DMS114 treated with DMSO at 0.1 percent for 48 hours (cell line): ENCODE measurements around the gene SESN3.
"Not testable (repeated sequence)": the region's sequence is repeated elsewhere in the genome, so short reads cannot be mapped to it uniquely, and the experiment has no call there.

Experiments
- DNase-seq: peaks from one replicate; lab custom pipeline; 2025; ENCODE audit not compliant: unreplicated experiment; lab: John Stamatoyannopoulos, UW

SESN3 gene

DNA sequence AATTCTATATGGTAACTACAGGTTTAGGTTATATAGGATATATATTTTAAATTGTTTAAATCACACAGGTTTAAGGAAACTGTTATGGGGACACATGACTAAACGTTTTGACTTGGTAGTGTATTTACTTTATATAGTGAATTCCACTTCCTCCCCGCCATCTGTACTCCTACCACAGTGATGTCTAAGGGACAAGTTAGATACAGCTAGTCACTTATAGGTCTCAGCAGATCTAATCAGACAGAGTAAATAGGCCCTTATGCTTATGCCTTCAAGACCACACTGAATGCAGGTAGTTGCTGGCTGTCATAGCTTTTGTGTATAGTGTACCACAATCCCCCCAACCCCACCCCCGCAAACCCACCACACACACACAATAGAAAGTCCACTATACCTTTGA is 8.2 kb downstream of the SESN3 start:
- DNase-seq = no peak

DNA sequence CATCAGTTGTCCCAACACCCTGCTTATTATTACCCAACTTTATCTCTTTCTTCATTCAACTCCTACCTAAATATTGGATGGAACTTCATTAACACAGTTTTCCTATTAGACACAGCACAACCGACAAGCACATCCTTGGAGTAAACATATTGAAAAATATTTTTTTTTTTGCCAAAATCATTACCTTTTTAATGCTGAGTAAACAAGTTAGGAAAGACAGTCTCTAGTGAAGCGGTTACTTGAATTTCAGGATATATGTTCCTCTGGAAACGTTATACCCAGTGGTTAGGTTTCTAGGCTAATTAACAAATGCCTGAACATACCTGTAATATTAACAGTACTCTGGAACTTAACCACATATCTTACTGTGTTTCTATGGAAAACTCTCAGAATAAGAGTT is 11.4 kb downstream of the SESN3 start:
- no peak for DNase-seq

GRCh38 chr11:95218149-95218548 is 12.9 kb downstream of the SESN3 start:
- no peak for DNase-seq

- no peak for DNase-seq
Measured at GRCh38 chr11:95212609-95213008, 18.4 kb downstream of the SESN3 start.

DNA sequence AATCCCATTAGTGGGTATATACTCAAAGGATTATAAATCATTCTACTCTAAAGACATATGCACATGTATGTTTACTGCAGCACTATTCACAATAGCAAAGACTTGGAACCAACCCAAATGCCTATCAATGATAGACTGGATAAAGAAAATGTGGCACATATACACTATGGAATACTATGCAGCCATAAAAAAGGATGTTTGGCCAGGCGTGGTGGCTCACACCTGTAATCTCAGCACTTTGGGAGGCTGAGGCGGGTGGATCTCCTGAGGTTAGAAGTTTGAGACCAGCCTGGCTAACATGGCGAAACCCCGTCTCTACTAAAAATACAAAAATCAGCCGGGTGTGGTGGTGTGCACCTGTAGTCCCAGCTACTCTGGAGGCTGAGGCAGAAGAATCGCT is 21.5 kb downstream of the SESN3 start:
- DNase-seq = not testable (repeated sequence)

DNA sequence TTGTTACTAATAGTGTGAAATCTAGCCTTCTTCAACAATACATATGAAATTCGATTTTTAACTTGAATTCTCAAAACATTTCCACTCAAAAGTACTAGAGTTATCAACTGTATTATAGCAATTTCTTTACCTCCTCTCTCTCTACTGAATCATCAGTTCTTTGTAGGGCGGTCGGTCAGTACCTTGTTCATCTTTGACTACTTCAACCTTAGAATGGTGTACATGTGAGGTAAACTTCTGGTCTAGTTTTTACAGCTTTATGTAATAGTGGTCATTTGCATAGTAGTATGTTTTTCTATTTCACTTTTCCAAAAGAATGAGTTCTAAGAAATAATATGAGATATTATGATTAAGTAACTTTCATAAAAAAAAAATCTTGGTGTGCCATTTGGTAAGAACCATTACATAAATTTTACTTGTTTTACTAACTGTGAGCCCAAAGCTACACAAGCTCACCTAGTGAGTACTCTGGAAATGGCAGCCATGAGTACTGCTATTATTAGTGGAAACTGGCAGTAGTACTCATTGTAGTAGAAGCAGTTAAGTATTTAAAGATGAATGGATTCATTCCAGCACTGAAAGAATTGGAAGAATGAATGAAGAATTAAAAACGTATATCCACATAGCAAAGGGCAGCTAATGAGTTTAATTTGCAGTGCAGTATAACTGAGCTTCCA is 30.1 kb downstream of the SESN3 start:
- no peak for DNase-seq

GRCh38 chr11:95195831-95196230 is 35.2 kb downstream of the SESN3 start:
- no peak for DNase-seq

DNA sequence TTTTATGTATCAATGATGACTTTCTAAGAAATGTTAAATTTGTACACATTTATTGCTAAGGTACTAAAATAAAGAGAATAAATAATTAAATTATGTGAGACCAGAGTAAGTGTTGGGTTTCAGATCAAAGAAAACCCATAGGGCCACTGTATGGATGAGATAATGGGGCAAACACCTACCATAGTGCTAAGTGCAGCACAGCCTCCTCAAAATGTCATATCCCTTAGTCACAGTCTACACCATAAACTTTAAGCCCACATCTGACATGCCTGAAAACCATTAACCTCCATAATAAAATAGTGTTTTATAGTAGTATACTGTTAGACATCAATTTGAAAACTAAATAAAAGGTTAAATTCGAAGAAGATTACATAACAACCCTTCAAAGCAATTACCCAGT is 37.5 kb downstream of the SESN3 start:
- DNase-seq = no peak

DNA sequence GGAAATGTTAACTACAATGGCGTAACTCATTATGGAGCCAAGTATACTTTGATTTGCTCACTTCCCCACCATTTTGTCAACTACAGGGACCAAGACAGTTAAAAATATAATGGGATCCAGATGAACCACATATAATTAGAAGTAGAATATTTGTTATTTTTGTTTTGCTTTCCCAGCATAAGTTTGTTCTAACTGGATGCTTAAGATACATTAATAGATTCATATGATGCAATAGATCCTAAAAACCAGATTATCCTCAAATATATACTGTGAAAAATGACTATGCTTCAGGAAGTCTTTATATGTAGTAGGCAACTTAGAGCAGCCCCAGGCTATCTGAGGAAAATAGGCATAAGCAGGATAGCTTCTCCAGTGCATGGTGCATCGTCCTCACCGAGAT is 38.3 kb downstream of the SESN3 start:
- no peak for DNase-seq

DNA sequence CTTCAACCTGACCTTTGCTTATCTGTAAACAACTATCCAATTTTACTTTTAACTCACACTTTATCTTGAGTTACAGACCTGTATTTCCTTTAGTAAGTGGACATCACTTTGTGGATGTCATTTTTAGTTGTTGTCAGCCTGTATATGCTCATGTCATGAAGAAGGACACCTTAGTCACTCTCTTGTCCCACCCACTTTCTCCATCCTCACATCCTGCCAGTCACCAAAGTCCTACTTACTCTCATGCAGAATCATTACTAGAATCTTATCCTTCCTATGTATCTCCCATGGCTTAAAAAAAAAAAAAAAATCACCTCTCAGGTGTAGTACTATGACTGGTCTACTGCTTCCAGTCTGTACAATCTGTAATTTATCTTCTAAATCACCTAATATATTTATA is 43.3 kb downstream of the SESN3 start:
- DNase-seq = no peak

DNA sequence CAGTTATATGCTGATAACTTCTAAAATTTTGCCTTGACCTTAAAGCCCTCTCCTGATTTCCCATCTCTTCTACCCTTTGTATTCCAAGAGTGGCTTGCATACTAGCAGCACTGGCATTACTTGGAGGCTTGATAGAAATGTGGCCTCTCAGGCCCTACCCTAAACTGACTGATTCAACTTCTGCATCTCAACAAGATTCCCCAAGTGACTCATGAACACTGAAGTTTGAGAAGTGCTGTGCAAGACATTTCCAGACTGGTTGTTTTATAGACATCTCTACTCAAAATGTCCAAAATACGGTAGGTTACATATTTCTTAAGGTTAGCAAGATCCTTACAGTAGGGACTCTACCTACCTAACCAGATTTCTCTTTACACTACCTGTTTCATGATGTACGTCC is 48.6 kb downstream of the SESN3 start:
- no peak for DNase-seq

DNA sequence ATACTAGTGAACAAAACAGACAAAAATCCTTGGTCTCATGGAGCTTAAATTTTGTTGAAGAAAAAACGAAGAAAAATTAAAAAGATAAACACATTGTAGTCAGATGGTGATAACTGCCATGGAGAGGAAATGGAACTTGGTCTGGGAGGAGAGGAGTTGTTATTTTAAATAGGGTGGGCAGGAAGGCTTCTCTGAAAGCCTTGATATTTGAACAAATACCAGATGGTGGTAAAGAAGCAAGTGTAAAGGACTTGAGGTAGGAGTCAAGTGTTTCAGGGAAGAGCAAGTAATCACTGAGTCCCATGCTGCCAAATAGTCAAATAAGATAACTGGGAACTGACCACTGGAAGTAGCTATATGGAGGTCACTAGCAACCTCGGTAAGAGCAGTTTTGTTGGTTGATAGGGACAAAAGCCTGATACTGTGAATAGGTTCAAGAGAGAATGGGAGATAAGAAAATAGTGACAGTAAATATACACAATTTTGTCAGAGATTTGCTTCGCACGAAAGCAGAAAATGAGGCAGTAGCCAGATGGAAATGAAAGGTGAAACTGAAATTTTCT is 55.1 kb downstream of the SESN3 start:
- no peak for DNase-seq

- no peak for DNase-seq
Measured at GRCh38 chr11:95170294-95170693, 60.7 kb downstream of the SESN3 start.

- no peak for DNase-seq
Measured at GRCh38 chr11:95166781-95167180, 64.2 kb downstream of the SESN3 start.

DNA sequence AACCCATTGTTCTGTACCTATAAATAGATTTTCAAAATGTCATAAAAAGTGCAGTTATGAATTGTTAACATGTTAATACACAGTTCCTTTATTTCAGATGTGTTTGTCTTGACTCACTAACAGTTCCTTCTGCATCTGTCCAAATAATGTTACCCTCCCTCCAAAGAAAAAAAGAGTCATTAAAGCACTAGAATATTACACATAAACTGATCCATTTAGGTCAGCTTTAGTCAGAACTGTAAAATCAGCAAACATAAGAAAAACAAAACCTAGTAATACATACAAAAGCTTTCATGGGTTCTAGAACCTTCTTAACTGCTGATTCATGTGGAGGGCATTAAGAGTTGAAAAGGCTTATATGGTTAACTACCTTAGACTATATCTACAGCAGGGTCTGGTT is 65.4 kb downstream of the SESN3 start:
- no peak for DNase-seq

DNA sequence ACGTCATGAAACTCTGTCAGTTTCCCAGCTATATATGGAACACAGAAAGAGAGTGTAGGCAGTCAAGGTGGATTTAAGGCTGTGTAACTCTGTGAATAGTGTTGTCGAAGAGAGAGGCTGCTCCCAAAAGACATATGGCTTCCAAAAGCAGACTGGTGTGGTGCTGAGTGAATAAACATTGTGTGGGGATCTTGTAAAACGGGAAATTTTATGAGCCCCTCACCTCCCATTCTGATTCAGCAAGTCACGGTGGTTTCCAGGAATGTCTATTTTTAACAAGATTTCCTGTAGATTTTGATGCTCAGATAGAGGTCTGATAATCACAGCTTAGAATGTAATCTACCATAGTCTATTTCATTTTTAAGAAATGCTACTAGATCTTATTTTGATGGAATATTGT is 67.9 kb downstream of the SESN3 start:
- no peak for DNase-seq

DNA sequence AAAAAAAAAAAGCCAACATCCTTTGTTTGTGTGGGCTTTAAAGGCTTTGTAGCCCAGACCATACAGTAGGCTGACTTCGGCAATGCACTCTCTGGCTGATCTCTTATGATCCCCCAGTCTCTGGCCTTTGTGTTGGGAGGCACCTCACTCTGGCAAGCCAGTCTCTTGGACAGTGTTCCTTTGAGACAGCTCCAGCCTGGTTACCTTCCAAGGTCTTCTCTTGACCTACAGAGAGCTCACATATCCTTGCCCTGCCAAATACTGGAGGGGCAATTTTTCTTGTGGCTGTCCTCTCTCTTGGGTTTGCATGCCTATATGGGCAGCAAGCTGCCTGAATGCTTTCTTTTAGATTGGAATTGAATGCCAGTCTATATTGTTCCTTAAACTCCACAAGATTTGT is 69.8 kb downstream of the SESN3 start:
- DNase-seq = no peak

DNA sequence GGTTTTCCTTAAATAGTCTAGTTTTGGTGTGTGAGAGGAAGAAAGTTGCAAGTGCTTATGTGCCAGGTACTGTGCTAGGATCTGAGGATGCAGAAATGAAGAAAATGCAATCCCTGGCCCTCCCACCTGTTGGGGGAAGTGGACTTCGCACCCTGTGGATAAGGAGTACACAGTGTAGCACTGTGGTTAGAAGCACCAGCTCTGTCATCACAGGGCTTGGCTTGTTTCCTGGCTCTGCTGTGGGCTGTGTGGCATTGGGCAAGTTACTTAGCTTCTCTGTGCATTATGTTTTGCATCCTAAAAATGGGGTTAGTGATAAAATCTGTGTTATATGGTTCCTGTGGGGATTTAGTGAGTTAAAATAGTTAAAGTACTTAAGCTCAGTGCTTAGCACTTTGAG is 73.2 kb downstream of the SESN3 start:
- no peak for DNase-seq

DNA sequence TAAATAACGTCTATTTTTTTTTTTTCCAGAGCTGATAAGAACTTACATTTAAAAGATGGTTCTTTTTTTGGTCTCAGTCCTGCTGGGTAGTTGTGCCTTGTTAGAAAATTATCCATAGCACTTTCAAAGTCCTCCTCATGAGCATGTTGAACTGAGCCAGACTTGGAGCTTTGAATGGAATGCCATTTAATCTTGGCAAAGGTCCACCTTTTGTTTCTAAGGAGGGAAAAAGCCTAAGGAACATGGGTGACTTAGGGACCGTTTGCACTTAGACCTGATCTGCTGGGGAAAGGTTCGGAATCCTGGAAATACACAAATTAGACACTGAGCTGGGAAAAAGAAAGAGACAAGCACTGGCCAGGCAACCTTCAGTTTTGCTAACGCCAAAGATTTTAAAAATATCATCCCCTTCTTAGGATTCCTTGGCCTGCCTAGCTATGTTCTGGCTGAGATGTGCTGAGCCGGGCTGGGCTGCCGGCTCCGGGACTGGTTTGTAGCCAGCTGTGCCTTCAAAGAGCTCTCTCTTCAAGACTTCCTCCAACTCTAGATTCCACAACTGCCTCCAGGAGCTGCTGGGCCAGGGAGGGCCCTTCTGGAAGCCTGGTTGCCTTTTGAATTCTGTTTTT is 74.0 kb downstream of the SESN3 start:
- DNase-seq = no peak

- DNase-seq = no peak
Measured at GRCh38 chr11:95156133-95156721, 74.8 kb downstream of the SESN3 start.

- no peak for DNase-seq
Measured at GRCh38 chr11:95155385-95155784, 75.6 kb downstream of the SESN3 start.

GRCh38 chr11:95154514-95154913 is 76.5 kb downstream of the SESN3 start:
- DNase-seq = peak; percentile 4
